Measurements from ENCODE around the gene S1PR5.
"Not testable (repeated sequence)": the region's sequence is repeated elsewhere in the genome, so short reads cannot be mapped to it uniquely, and the experiment has no call there.

S1PR5 gene

DNA sequence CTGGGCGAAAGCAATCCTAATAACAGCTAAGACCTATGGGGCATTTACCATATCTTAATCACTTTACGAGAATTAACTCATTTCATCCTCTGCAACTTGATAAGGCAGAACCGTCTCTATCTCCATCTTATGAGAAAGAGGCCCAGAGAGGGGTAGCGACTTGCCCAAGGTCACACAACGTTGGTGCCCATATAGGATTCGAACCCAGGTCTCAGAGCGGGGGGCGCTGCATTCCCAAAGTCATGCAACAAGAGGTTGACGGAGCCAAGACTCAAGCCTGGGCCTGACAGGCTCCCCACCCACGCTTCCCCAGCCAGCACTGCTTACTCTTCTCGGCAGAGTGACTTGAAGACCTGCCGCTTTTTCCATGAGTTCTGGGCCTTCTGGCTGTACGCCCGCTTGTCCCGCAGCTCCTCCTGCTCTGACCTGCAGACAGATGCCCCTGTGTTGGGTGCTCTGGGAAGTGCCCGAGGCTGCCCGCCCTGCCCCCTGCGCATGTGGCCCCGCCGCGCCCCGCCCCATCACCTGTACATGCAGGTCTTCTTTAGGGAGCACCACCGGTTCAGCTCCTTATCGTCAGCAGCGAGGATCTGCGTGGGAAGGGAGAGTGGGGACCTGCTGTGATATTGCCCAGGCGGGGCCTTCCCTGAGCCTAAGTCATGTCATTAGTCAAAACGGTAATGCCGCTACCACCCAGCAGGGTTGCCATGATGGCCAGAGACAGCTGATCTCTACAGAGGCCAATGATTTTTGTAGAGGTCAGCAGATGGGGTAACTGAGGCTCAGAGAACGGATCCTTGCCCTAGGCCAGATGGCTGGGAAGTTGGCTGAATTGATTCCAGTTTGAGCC, 37.7 kb upstream of the S1PR5 start:
- Histone ChIP-seq H3K9me3 (ENCODE audit: control insufficient read depth, low read length) (no peaks in the 10 kb centered on the region), H3K27me3 (replicated peaks; ENCODE audit: control insufficient read depth, insufficient read depth, low read length, poor library complexity, severe bottlenecking) (no peaks in the 10 kb centered on the region), H3K4me1 (ENCODE audit: control insufficient read depth, insufficient read depth, low read length, poor library complexity, severe bottlenecking) (peaks cover 41% of the 10 kb centered on the region), H3K27ac (ENCODE audit: insufficient read depth, low read length, poor library complexity, severe bottlenecking) (peak overlapping the region; percentile 59), H3K4me3 (ENCODE audit: insufficient read depth, low read depth, low read length, poor library complexity, severe bottlenecking) (no peak overlapping the region), H3K36me3 (ENCODE audit: control insufficient read depth, insufficient read depth, low read length) (peaks cover 79% of the 10 kb centered on the region)
- no peak for DNase-seq

DNA sequence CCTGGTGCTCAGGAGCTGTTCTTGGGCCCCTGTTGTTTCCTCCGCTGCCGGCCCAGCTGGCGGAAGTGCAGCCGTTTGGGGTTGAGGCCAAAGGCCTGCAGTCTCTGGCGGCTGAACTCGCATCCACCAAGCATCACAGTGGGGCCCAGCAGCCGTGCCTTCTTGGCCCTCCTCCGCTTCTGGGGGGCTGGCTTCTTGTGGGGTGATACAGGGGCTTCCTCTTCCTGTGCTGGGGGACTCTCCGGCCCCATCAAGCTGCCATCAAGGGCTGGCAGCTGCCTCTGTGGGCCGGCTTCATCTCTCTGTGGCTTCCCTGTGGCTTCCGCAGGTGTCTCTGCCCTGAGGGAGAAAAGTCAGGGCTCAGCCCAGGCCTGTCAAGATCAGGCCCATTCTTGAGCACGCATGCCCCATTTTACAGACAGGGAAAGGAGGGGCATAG, 36.7 kb upstream of the S1PR5 start:
- no peaks in the 10 kb centered on the region for H3K27me3 ChIP-seq (replicated peaks; ENCODE audit: control insufficient read depth, insufficient read depth, low read length, poor library complexity, severe bottlenecking)
- DNase-seq: peak; percentile 40 to 51 (median 43)
- peak overlapping the region; percentile 29 for H3K4me3 ChIP-seq (ENCODE audit: insufficient read depth, low read depth, low read length, poor library complexity, severe bottlenecking)
- peaks cover 75% of the 10 kb centered on the region for H3K36me3 ChIP-seq (ENCODE audit: control insufficient read depth, insufficient read depth, low read length)
- H3K4me1 ChIP-seq (ENCODE audit: control insufficient read depth, insufficient read depth, low read length, poor library complexity, severe bottlenecking): peaks cover 41% of the 10 kb centered on the region
- H3K27ac ChIP-seq (ENCODE audit: insufficient read depth, low read length, poor library complexity, severe bottlenecking): peak overlapping the region; percentile 59
- H3K9me3 ChIP-seq (ENCODE audit: control insufficient read depth, low read length): no peaks in the 10 kb centered on the region

DNA sequence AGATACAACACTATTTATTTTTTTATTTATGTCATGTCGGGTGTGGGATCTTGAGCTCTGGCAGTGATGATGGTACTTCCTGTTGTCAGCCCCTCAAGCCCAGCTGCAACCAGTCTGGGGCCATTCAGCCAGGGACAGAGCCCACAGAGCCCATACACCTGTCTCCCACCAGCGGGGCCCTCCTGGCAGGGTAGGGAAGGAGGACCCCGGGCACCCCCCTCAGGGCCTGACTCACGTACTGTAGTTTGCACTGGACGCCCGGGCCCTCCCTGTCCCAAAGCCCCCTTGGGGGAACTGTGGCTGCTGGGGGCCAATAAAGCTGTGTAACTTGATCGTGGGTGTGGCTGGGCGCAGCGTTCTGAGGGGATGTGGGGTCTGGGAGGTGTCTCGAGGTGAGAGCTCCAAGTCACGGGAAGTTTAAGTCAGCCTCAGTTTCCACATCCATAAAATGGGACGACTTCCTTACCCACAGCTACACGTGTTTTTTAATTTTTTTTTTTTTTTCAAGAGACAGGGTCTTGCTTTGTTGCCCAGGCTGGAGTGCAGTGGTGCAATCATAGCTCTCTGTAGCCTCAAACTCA, 35.9 kb upstream of the S1PR5 start:
- Histone ChIP-seq H3K36me3 (ENCODE audit: control insufficient read depth, insufficient read depth, low read length) (peaks cover 79% of the 10 kb centered on the region), H3K27ac (ENCODE audit: insufficient read depth, low read length, poor library complexity, severe bottlenecking) (peak overlapping the region; percentile 59), H3K4me1 (ENCODE audit: control insufficient read depth, insufficient read depth, low read length, poor library complexity, severe bottlenecking) (peaks cover 41% of the 10 kb centered on the region), H3K27me3 (replicated peaks; ENCODE audit: control insufficient read depth, insufficient read depth, low read length, poor library complexity, severe bottlenecking) (no peaks in the 10 kb centered on the region), H3K9me3 (ENCODE audit: control insufficient read depth, low read length) (no peaks in the 10 kb centered on the region), H3K4me3 (ENCODE audit: insufficient read depth, low read depth, low read length, poor library complexity, severe bottlenecking) (no peak overlapping the region)
- DNase-seq: no peak

DNA sequence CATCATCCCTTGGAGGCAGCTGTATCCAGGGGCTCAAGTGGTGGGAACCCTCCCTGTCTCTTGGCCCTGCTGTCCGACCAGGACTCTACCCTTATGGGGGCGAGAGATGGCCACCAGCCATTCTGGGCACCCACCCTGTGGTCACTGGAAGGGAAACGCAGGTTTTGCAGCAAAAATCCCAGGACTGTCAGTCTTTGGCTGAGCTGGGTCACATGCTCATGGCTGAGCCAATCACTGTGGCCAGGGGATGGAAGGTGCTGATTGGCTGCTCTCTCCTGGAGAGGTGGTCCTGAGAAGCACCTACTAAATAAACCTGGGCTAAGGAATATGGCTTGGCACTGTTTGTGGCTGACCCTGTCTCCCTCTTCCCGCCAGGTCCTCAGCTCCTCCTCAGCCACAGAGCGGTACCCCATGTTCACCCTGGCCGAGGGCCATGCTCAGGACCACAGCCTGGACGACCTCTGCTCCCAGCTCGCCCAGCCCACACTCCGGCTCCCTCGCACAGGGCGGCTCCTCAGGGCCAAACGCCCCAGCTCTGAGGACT, 35.3 kb upstream of the S1PR5 start:
- H3K9me3 ChIP-seq (ENCODE audit: control insufficient read depth, low read length): no peaks in the 10 kb centered on the region
- H3K4me3 ChIP-seq (ENCODE audit: insufficient read depth, low read depth, low read length, poor library complexity, severe bottlenecking): no peak overlapping the region
- H3K4me1 ChIP-seq (ENCODE audit: control insufficient read depth, insufficient read depth, low read length, poor library complexity, severe bottlenecking): peaks cover 41% of the 10 kb centered on the region
- DNase-seq: no peak
- H3K27me3 ChIP-seq (replicated peaks; ENCODE audit: control insufficient read depth, insufficient read depth, low read length, poor library complexity, severe bottlenecking): no peaks in the 10 kb centered on the region
- peak overlapping the region; percentile 12 for H3K27ac ChIP-seq (ENCODE audit: insufficient read depth, low read length, poor library complexity, severe bottlenecking)
- H3K36me3 ChIP-seq (ENCODE audit: control insufficient read depth, insufficient read depth, low read length): peaks cover 74% of the 10 kb centered on the region

DNA sequence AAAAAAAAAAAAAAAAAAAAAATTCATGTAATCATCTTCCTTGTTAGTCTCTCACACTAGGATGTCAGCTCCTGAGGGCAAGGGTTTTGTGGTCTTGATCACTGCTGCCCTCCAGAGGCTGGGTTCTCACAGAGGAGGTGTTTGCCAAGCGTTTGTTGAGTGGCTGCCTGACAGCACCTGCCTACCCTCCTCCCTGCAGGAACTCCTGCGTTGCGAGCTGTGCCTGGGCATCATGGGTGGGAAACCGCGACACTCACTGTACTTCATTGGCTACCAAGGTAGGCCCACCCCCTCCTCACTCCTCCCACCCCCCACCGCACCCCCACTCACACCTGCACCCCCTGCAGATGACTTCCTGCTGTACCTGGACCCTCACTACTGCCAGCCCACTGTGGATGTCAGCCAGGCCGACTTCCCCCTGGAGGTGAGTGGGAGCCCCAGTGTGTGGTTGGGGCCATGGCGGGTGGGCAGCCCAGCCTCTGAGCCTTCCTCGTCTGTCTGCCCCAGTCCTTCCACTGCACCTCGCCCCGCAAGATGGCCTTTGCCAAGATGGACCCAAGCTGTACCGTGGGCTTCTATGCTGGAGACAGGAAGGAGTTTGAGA, 34.6 kb upstream of the S1PR5 start:
- H3K36me3 ChIP-seq (ENCODE audit: control insufficient read depth, insufficient read depth, low read length): peaks cover 76% of the 10 kb centered on the region
- H3K27ac ChIP-seq (ENCODE audit: insufficient read depth, low read length, poor library complexity, severe bottlenecking): peak overlapping the region; percentile 12
- no peaks in the 10 kb centered on the region for H3K9me3 ChIP-seq (ENCODE audit: control insufficient read depth, low read length)
- H3K4me1 ChIP-seq (ENCODE audit: control insufficient read depth, insufficient read depth, low read length, poor library complexity, severe bottlenecking): peaks cover 41% of the 10 kb centered on the region
- no peaks in the 10 kb centered on the region for H3K27me3 ChIP-seq (replicated peaks; ENCODE audit: control insufficient read depth, insufficient read depth, low read length, poor library complexity, severe bottlenecking)
- H3K4me3 ChIP-seq (ENCODE audit: insufficient read depth, low read depth, low read length, poor library complexity, severe bottlenecking): no peak overlapping the region
- DNase-seq: peak in 1 of 3 donors; percentile 29

DNA sequence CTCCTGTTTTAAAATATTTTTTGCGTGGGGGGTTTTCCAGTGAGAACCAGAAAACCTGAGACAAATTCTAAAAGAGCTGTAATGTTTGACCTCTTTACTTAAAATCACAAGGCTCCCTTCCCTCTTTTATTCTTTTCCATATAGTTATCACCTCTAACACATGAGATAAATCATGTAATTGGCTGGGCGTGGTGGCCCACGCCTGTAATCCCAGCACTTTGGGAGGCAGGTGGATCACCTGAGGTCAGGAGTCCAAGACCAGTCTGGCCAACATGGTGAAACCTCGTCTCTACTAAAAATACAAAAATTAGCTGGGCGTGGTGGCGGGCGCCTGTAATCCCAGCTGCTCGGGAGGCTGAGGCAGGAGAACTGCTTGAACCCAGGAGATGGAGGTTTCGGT, 33.8 kb upstream of the S1PR5 start:
- Histone ChIP-seq H3K4me1 (ENCODE audit: control insufficient read depth, insufficient read depth, low read length, poor library complexity, severe bottlenecking) (peaks cover 39% of the 10 kb centered on the region), H3K36me3 (ENCODE audit: control insufficient read depth, insufficient read depth, low read length) (peaks cover 72% of the 10 kb centered on the region)
- not testable (repeated sequence) for DNase-seq; H3K9me3 ChIP-seq (ENCODE audit: control insufficient read depth, low read length); H3K27me3 ChIP-seq (replicated peaks; ENCODE audit: control insufficient read depth, insufficient read depth, low read length, poor library complexity, severe bottlenecking); H3K27ac ChIP-seq (ENCODE audit: insufficient read depth, low read length, poor library complexity, severe bottlenecking); H3K4me3 ChIP-seq (ENCODE audit: insufficient read depth, low read depth, low read length, poor library complexity, severe bottlenecking)

DNA sequence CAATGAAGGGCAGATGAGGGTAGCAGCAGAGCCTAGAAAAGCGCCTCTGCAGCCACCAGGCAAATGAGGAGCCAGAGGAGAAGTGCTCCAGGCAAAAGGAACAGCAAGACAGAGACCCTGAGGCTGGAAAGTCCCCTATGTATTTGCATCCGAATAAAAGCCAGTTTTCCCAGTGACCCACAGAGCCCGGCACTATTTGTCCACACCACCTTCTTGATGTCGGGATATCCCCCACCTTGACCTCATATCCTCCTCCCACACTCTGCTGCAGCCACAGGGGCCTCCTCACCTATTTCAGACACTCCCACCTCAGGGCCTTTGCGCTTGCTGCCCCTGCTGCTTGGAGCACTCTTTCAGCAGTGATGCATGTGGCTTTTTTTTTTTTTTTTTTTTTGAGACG, 33.1 kb upstream of the S1PR5 start:
- no peaks in the 10 kb centered on the region for H3K27me3 ChIP-seq (replicated peaks; ENCODE audit: control insufficient read depth, insufficient read depth, low read length, poor library complexity, severe bottlenecking)
- H3K4me3 ChIP-seq (ENCODE audit: insufficient read depth, low read depth, low read length, poor library complexity, severe bottlenecking): no peak overlapping the region
- H3K27ac ChIP-seq (ENCODE audit: insufficient read depth, low read length, poor library complexity, severe bottlenecking): no peak overlapping the region
- no peak for DNase-seq
- H3K36me3 ChIP-seq (ENCODE audit: control insufficient read depth, insufficient read depth, low read length): peaks cover 65% of the 10 kb centered on the region
- peaks cover 33% of the 10 kb centered on the region for H3K4me1 ChIP-seq (ENCODE audit: control insufficient read depth, insufficient read depth, low read length, poor library complexity, severe bottlenecking)
- H3K9me3 ChIP-seq (ENCODE audit: control insufficient read depth, low read length): no peaks in the 10 kb centered on the region

DNA sequence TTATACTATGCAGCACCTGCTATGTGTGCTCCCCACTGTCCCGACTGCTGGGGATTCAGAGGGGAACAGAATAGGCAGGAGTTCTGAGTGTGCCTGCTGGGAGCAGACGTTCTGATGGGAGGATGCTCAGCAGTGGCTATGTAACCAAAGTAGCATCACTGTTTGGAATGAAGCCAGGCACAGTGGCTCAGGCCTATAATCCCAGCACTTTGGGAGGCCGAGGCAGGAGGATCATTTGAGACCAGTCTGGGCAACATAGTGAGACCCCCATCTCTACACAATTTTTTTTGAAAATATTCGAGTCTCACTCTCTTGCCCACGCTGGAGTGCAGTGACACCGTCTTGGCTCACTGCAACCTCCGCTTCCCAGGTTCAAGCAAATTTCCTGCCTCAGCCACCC, 32.5 kb upstream of the S1PR5 start:
- Histone ChIP-seq H3K4me3 (ENCODE audit: insufficient read depth, low read depth, low read length, poor library complexity, severe bottlenecking) (no peak overlapping the region), H3K9me3 (ENCODE audit: control insufficient read depth, low read length) (no peaks in the 10 kb centered on the region), H3K4me1 (ENCODE audit: control insufficient read depth, insufficient read depth, low read length, poor library complexity, severe bottlenecking) (peaks cover 30% of the 10 kb centered on the region), H3K36me3 (ENCODE audit: control insufficient read depth, insufficient read depth, low read length) (peaks cover 61% of the 10 kb centered on the region), H3K27me3 (replicated peaks; ENCODE audit: control insufficient read depth, insufficient read depth, low read length, poor library complexity, severe bottlenecking) (no peaks in the 10 kb centered on the region), H3K27ac (ENCODE audit: insufficient read depth, low read length, poor library complexity, severe bottlenecking) (no peak overlapping the region)
- no peak for DNase-seq

DNA sequence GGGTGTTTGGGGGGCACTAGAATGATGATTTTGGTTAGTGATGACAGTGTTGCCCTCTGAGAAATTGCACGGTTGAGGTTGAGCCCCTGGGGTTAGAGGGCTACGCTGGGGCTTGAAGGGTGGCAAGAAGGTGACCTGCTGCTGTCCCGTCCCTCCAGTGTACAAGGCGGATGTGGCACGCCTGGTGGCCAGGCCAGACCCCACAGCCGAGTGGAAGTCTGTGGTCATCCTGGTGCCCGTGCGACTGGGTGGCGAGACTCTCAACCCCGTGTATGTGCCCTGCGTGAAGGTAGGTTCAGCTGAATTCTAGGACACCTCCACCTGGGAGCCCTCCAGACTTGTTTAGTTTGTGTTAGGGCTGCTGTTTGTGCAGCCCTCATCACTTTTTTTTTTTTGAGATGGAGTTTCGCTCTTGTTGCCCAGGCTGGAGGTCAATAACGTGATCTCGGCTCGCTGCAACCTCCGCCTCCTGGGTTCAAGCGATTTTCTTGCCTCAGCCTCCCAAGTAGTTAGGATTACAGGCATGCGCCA, 31.6 kb upstream of the S1PR5 start:
- no peaks in the 10 kb centered on the region for H3K9me3 ChIP-seq (ENCODE audit: control insufficient read depth, low read length)
- H3K27ac ChIP-seq (ENCODE audit: insufficient read depth, low read length, poor library complexity, severe bottlenecking): no peak overlapping the region
- H3K36me3 ChIP-seq (ENCODE audit: control insufficient read depth, insufficient read depth, low read length): peaks cover 52% of the 10 kb centered on the region
- H3K4me3 ChIP-seq (ENCODE audit: insufficient read depth, low read depth, low read length, poor library complexity, severe bottlenecking): no peak overlapping the region
- no peaks in the 10 kb centered on the region for H3K27me3 ChIP-seq (replicated peaks; ENCODE audit: control insufficient read depth, insufficient read depth, low read length, poor library complexity, severe bottlenecking)
- DNase-seq: no peak
- H3K4me1 ChIP-seq (ENCODE audit: control insufficient read depth, insufficient read depth, low read length, poor library complexity, severe bottlenecking): peaks cover 27% of the 10 kb centered on the region

Data from effector memory CD4-positive, alpha-beta T cell (primary cell).